Neural cell (in vitro differentiated cells): ENCODE measurements around the gene TMEM244.
A peak's percentile ranks its signal among the peaks of the same experiment; 100 is the strongest.

Experiments used
- EP300 ChIP-seq: fragments of 450-650 bp; conservative IDR thresholded peaks from 2 replicates; pipeline ENCODE4 v1.6.1; 2014; ENCODE audit warnings: antibody characterized with exemption, mild to moderate bottlenecking, moderate library complexity; ENCODE audit not compliant: poor library complexity, severe bottlenecking
- EZH2 ChIP-seq: fragments of 200-600, 300-800 bp; shearing (Covaris generic), sonication (generic); IDR thresholded peaks from 2 replicates; pipeline ENCODE4 v1.6.1; 2014; ENCODE audit warnings: antibody characterized with exemption, low read length, borderline replicate concordance, mild to moderate bottlenecking; ENCODE audit not compliant: insufficient read depth, poor library complexity, severe bottlenecking
- SMC3 ChIP-seq: fragments of 450-650 bp; conservative IDR thresholded peaks from 2 replicates; pipeline ENCODE4 v1.6.1; 2014; ENCODE audit warnings: antibody characterized with exemption, mild to moderate bottlenecking, moderate library complexity; ENCODE audit not compliant: poor library complexity
- TAF1 ChIP-seq: IDR thresholded peaks from 2 replicates; pipeline ENCODE4 v1.6.1; 2012; ENCODE audit warnings: low read depth
- TF ChIP-seq, protein P1 (sequence below): fragments of 450-650 bp; IDR thresholded peaks from 2 replicates; pipeline ENCODE4 v1.5.1; 2014; ENCODE audit warnings: antibody characterized with exemption, mild to moderate bottlenecking, moderate library complexity; ENCODE audit not compliant: poor library complexity, severe bottlenecking

DNA sequence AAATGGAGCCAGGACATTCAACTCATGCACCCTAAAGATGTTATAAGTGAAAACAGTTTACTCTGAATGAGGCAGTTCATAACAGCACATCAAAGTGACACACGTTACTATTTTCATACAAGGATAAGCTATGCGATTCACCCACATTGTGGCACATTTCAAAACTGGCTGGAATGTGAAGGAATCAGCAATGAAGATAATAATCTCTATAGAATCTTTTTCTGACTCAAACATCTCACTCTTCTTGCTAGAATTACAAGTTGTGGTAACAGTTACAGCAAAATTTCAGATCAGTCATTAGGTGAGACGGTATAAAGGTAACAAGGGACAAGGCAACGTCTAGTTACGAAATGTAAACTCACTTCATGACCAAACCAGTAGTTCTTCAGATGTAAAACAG lies 17.5 kb downstream of the TMEM244 start:
- TF ChIP-seq, protein P1, sequence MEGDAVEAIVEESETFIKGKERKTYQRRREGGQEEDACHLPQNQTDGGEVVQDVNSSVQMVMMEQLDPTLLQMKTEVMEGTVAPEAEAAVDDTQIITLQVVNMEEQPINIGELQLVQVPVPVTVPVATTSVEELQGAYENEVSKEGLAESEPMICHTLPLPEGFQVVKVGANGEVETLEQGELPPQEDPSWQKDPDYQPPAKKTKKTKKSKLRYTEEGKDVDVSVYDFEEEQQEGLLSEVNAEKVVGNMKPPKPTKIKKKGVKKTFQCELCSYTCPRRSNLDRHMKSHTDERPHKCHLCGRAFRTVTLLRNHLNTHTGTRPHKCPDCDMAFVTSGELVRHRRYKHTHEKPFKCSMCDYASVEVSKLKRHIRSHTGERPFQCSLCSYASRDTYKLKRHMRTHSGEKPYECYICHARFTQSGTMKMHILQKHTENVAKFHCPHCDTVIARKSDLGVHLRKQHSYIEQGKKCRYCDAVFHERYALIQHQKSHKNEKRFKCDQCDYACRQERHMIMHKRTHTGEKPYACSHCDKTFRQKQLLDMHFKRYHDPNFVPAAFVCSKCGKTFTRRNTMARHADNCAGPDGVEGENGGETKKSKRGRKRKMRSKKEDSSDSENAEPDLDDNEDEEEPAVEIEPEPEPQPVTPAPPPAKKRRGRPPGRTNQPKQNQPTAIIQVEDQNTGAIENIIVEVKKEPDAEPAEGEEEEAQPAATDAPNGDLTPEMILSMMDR, result no peak
- no peak for TF ChIP-seq TAF1
- no peak for TF ChIP-seq SMC3
- TF ChIP-seq EP300, result peak; percentile 54
- TF ChIP-seq EZH2, result no peak
